LNCaP clone FGC (cell line): ENCODE results near the gene ARHGEF9.
A peak's percentile ranks its signal among the peaks of the same experiment; 100 is the strongest.

ENCODE experiments used
- DNase-seq: peaks from one replicate; pipeline ENCODE4 v3.0.0-alpha.2; 2011; ENCODE audit warnings: low read depth
- H3K4me3 ChIP-seq: 2 replicates; pipeline ENCODE4 v1.5.1; 2011; ENCODE audit warnings: mild to moderate bottlenecking, low read depth, low read length, control low read depth
- CTCF ChIP-seq: IDR thresholded peaks from 2 replicates; pipeline ENCODE4 v1.5.1; 2012; ENCODE audit warnings: mild to moderate bottlenecking; ENCODE audit not compliant: control insufficient read depth, insufficient read depth; ENCODE audit errors: extremely low read depth

Gene ARHGEF9

GRCh38 chrX:63758011-63758410, 27.0 kb downstream of the ARHGEF9 start:
- DNase-seq, result no peak
- H3K4me3 ChIP-seq, result no peak overlapping the region
- no peak for TF ChIP-seq CTCF

- H3K4me3 ChIP-seq, result peak overlapping the region; percentile 66
- DNase-seq, result no peak
Measured at GRCh38 chrX:63755892-63756291, 29.1 kb downstream of the ARHGEF9 start.

GRCh38 chrX:63754860-63755579, 30.0 kb downstream of the ARHGEF9 start:
- peak overlapping the region; percentile 66 for H3K4me3 ChIP-seq
- peak; percentile 78 for DNase-seq
- no peak for TF ChIP-seq CTCF

More at GRCh38 chrX:63755892-63756291, 29.1 kb downstream of the ARHGEF9 start:
- TF ChIP-seq CTCF, result no peak

- peak overlapping the region; percentile 66 for H3K4me3 ChIP-seq
- no peak for DNase-seq
- TF ChIP-seq CTCF, result no peak
Measured at GRCh38 chrX:63754136-63754859, 30.7 kb downstream of the ARHGEF9 start.

GRCh38 chrX:63751481-63751880, 33.5 kb downstream of the ARHGEF9 start:
- no peak for TF ChIP-seq CTCF
- no peak overlapping the region for H3K4me3 ChIP-seq
- DNase-seq, result no peak

DNA sequence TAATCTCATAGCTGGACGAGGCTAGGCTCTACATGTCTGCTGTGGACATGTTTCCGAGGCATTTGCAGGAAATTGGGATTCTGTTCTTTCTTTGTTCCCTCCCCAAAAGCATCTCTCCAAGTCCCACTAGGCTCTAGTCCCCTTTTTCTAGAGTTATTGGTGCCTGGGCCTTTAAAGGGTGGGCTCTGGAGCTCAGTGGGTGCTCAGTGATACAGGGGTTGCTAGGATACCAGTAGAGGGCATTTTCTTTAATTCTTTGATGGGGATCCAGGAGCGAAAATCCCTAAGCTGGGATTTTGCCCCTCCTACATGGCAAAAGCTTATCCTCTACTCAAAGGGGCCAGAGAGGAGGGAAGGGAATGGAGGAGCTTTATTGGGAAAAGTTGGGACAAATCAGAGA, 34.2 kb downstream of the ARHGEF9 start:
- H3K4me3 ChIP-seq, result no peak overlapping the region
- no peak for DNase-seq
- TF ChIP-seq CTCF, result no peak

GRCh38 chrX:63747331-63747730, 37.7 kb downstream of the ARHGEF9 start:
- no peak overlapping the region for H3K4me3 ChIP-seq
- no peak for DNase-seq
- TF ChIP-seq CTCF, result no peak
